A549 (cell line): ENCODE results near the gene RANBP2. TPM values are rescaled to one million over a fixed set of nuclear protein-coding genes. Genes with fewer than 3 reads are reported as not detected.
"Not testable (repeated sequence)": the region's sequence is repeated elsewhere in the genome, so short reads cannot be mapped to it uniquely, and the experiment has no call there.

ENCODE experiments used
- ATAC-seq, 2 experiments: fragments of 200-7000 bp in 1 of 2; fragments of >200 bp in 1 of 2; cut with Nextera tagmentation in 1 of 2; cut with Tn5 transposase in 1 of 2; 3 replicates each; pipeline versions ENCODE4 v1.8.0 to v1.9.1; 2018 to 2020; ENCODE audit warnings: mild to moderate bottlenecking in 1 of 2, moderate library complexity in 1 of 2
- CTCF ChIA-PET: fragments of 300-600 bp; sonication (Branson Sonifier 250); formaldehyde crosslinking; extraction: SDS; loops from one replicate; lab custom pipeline; 2021; ENCODE audit warnings: antibody characterized with exemption, inconsistent platforms; lab: Yijun Ruan, JAX
- POLR2A ChIA-PET: fragments of 350-600 bp; formaldehyde crosslinking; extraction: SDS; loops from one replicate; lab custom pipeline; 2021; ENCODE audit warnings: antibody characterized with exemption, inconsistent platforms; lab: Yijun Ruan, JAX
- DNase-seq, 2 experiments: peaks; one replicate each; pipeline versions ENCODE4 v3.0.0 to v3.0.0-alpha.2; 2011 to 2016; ENCODE audit warnings: low read depth in 1 of 2, low spot score in 1 of 2
- FAIRE-seq: peaks from 2 replicates; lab custom pipeline; 2011; peaks lifted over from hg19 to GRCh38; lab: Jason Lieb, UNC
- H3K27ac ChIP-seq, 2 experiments: fragments of >200 bp; sonication (Bioruptor Twin); formaldehyde crosslinking; 3 replicates each; pipeline ENCODE4 v1.5.1; 2016 to 2017
- H3K4me1 ChIP-seq: fragments of >200 bp; sonication (Bioruptor Twin); formaldehyde crosslinking; 3 replicates; pipeline ENCODE4 v1.6.1; 2016
- H3K4me2 ChIP-seq: fragments of >200 bp; sonication (Bioruptor Twin); formaldehyde crosslinking; 3 replicates; pipeline ENCODE4 v1.6.1; 2016
- H3K4me3 ChIP-seq: fragments of >200 bp; sonication (Bioruptor Twin); formaldehyde crosslinking; 3 replicates; pipeline ENCODE4 v1.5.1; 2016
- H3K9me3 ChIP-seq: fragments of >200 bp; sonication (Bioruptor Twin); formaldehyde crosslinking; 3 replicates; pipeline ENCODE4 v1.6.1; 2016
- BHLHE40 ChIP-seq: IDR thresholded peaks from 2 replicates; pipeline ENCODE4 v1.6.1; 2012; ENCODE audit warnings: low read depth, low read length, inconsistent platforms
- CBX2 ChIP-seq: fragments of 200-600 bp; sonication (generic); IDR thresholded peaks from 2 replicates; pipeline ENCODE4 v1.6.1; 2016; ENCODE audit warnings: low read depth, mild to moderate bottlenecking, borderline replicate concordance
- CBX8 ChIP-seq: fragments of 200-600 bp; sonication (generic); IDR thresholded peaks from 2 replicates; pipeline ENCODE4 v1.6.1; 2016
- CHD4 ChIP-seq: fragments of 200-600 bp; sonication (generic); IDR thresholded peaks from 2 replicates; pipeline ENCODE4 v1.6.1; 2016; ENCODE audit warnings: antibody characterized with exemption, mild to moderate bottlenecking, borderline replicate concordance
- EHF ChIP-seq: fragments of 250-450 bp; sonication (Bioruptor Pico); IDR thresholded peaks from 2 replicates; pipeline ENCODE4 v1.5.0; 2020; ENCODE audit warnings: mild to moderate bottlenecking
- EHMT2 ChIP-seq: fragments of 200-600 bp; sonication (generic); IDR thresholded peaks from 2 replicates; pipeline ENCODE4 v1.6.1; 2016; ENCODE audit warnings: antibody characterized with exemption, low read depth, mild to moderate bottlenecking, moderate library complexity
- FOSB ChIP-seq: fragments of 250-450 bp; sonication (Bioruptor Pico); IDR thresholded peaks from 2 replicates; pipeline ENCODE4 v1.5.0; 2020; ENCODE audit warnings: mild to moderate bottlenecking, moderate library complexity
- FOSL2 ChIP-seq, 2 experiments: fragments of 450-650 bp in 1 of 2; fragments of >200 bp in 1 of 2; sonication (Bioruptor Twin) in 1 of 2; formaldehyde crosslinking; IDR thresholded peaks; 2 replicates each; pipeline versions ENCODE4 v1.5.0 to v1.6.1; 2016 to 2020; ENCODE audit warnings: mild to moderate bottlenecking in 1 of 2, moderate library complexity in 1 of 2
- HDAC2 ChIP-seq: fragments of 200-600 bp; sonication (generic); IDR thresholded peaks from 2 replicates; pipeline ENCODE4 v1.6.1; 2016
- HOXA7 ChIP-seq: fragments of 250-450 bp; sonication (Bioruptor Pico); IDR thresholded peaks from 2 replicates; pipeline ENCODE4 v1.5.0; 2020; ENCODE audit warnings: mild to moderate bottlenecking, moderate library complexity
- HOXB5 ChIP-seq: fragments of 250-450 bp; sonication (Bioruptor Pico); IDR thresholded peaks from 2 replicates; pipeline ENCODE4 v1.5.0; 2020; ENCODE audit warnings: mild to moderate bottlenecking, moderate library complexity
- JUNB ChIP-seq: fragments of >200 bp; sonication (Bioruptor Twin); formaldehyde crosslinking; IDR thresholded peaks from 2 replicates; pipeline ENCODE4 v1.6.1; 2016
- KDM1A ChIP-seq: fragments of 200-600 bp; sonication (generic); IDR thresholded peaks from 2 replicates; pipeline ENCODE4 v1.6.1; 2016; ENCODE audit warnings: low read depth, mild to moderate bottlenecking
- KDM5A ChIP-seq: fragments of 200-600 bp; sonication (generic); IDR thresholded peaks from 2 replicates; pipeline ENCODE4 v1.6.1; 2016; ENCODE audit warnings: antibody characterized with exemption, mild to moderate bottlenecking
- MAFK ChIP-seq: fragments of 450-650 bp; IDR thresholded peaks from 2 replicates; pipeline ENCODE4 v1.6.1; 2014; ENCODE audit not compliant: partially characterized antibody
- MYC ChIP-seq: IDR thresholded peaks from 2 replicates; pipeline ENCODE4 v1.6.1; 2012; ENCODE audit warnings: mild to moderate bottlenecking, inconsistent platforms, low read length, improper control_type of control experiment, borderline replicate concordance
- NPAS2 ChIP-seq: fragments of 250-450 bp; sonication (Bioruptor Pico); IDR thresholded peaks from 2 replicates; pipeline ENCODE4 v1.8.0; 2022; ENCODE audit warnings: mild to moderate bottlenecking, moderate library complexity, borderline replicate concordance
- NR3C1 ChIP-seq: fragments of >200 bp; sonication (Bioruptor Twin); formaldehyde crosslinking; IDR thresholded peaks from 3 replicates; pipeline ENCODE4 v1.6.1; 2017
- RAD21 ChIP-seq, 2 experiments: fragments of >200 bp in 1 of 2; sonication (Bioruptor Twin) in 1 of 2; formaldehyde crosslinking in 1 of 2; IDR thresholded peaks in 1 of 2; conservative IDR thresholded peaks in 1 of 2; 2 replicates in 1 of 2; 3 replicates in 1 of 2; pipeline ENCODE4 v1.6.1; 2012 to 2018; ENCODE audit warnings: inconsistent platforms in 1 of 2
- SMC3 ChIP-seq: fragments of >200 bp; sonication (Bioruptor Twin); formaldehyde crosslinking; IDR thresholded peaks from 3 replicates; pipeline ENCODE4 v1.6.1; 2018; ENCODE audit warnings: inconsistent platforms
- SREBF2 ChIP-seq: fragments of 450-650 bp; IDR thresholded peaks from 2 replicates; pipeline ENCODE4 v1.6.1; 2014; ENCODE audit warnings: mild to moderate bottlenecking, moderate library complexity
- TFCP2L1 ChIP-seq: fragments of 250-450 bp; sonication (Bioruptor Pico); IDR thresholded peaks from 2 replicates; pipeline ENCODE4 v1.5.0; 2021; ENCODE audit warnings: mild to moderate bottlenecking
- TP53 ChIP-seq: fragments of 250-450 bp; sonication (Bioruptor Pico); IDR thresholded peaks from 2 replicates; pipeline ENCODE4 v1.5.0; 2021; ENCODE audit warnings: mild to moderate bottlenecking, moderate library complexity
- ZNF302 ChIP-seq: fragments of 250-450 bp; sonication (Bioruptor Pico); IDR thresholded peaks from 2 replicates; pipeline ENCODE4 v1.9.0; 2021; ENCODE audit warnings: inconsistent platforms, mild to moderate bottlenecking, moderate library complexity
- WGBS: methylation state at CpG from one replicate; pipeline ENCODE4 v1.1.6; 2017; ENCODE audit errors: missing lambda C conversion rate; 5-methylcytosine and 5-hydroxymethylcytosine counted together
- polyA plus RNA-seq, 4 experiments: library from polyadenylated mRNA; depleted of rRNA in 3 of 4; stranded (reverse); fragments of >200 nt; fragmentation: RNase III in 1 of 4; extraction: RNeasy Plus Mini Kit Qiagen cat#74134 plus additional on column Dnase treatment in 1 of 4; gene quantifications; 2 replicates in 3 of 4; 3 replicates in 1 of 4; pipeline ENCODE4 v1.2.3, GENCODE V29; 2011 to 2017
- TF ChIP-seq, protein P1 (sequence below): fragments of 250-450 bp; sonication (Bioruptor Pico); IDR thresholded peaks from 2 replicates; pipeline ENCODE4 v1.5.0; 2020; ENCODE audit warnings: low read depth, mild to moderate bottlenecking, moderate library complexity
- TF ChIP-seq, protein P2 (sequence below): fragments of 450-650 bp; IDR thresholded peaks from 2 replicates; pipeline ENCODE4 v1.6.1; 2014; ENCODE audit warnings: antibody characterized with exemption
- TF ChIP-seq, protein P3 (sequence below): fragments of 250-450 bp; sonication (Bioruptor Pico); IDR thresholded peaks from 2 replicates; pipeline ENCODE4 v1.5.0; 2021; ENCODE audit warnings: mild to moderate bottlenecking, moderate library complexity, borderline replicate concordance

RANBP2 gene
- polyA plus RNA-seq, 2 of the 4 experiments (the other 2 are of a cell fraction), result 16.5 to 30.9 TPM

DNA sequence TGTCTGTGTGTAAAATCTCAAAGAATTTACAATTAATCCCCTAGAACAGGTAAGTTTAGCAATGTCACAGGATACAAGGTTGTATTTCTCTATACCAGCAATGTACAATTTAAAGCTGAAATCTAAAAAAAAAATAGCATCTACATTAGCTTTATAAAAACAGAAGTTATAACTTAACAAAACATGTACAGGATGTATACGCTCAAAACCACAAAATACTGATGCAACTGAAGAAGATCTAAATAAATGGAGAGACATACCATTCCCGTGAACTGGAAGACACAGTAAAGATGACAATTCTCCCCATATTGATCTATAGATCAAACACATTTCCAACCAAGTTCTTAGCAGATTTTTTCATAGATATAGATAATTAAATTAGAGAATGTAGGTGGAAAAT is 17.5 kb upstream of the RANBP2 start:
- ChIA-PET CTCF (no interaction called here), POLR2A (no interaction called here)
- no peak for TF ChIP-seq JUNB
- no peak for TF ChIP-seq ZNF302 (CRISPR knock-in tag)
- no peak for TF ChIP-seq CHD4
- TF ChIP-seq CBX8, result no peak
- TF ChIP-seq EHMT2, result no peak
- no peak for TF ChIP-seq MAFK
- no peak for TF ChIP-seq NPAS2 (CRISPR knock-in tag)
- TF ChIP-seq TP53 (CRISPR knock-in tag), result no peak
- TF ChIP-seq HOXB5 (CRISPR knock-in tag), result no peak
- no peak for TF ChIP-seq SREBF2
- TF ChIP-seq FOSL2 (IDR thresholded peaks at IDR 0.05), result no peak
- no peak for TF ChIP-seq FOSL2 (CRISPR knock-in tag; IDR thresholded peaks at IDR 0.05)
- TF ChIP-seq, protein P1, sequence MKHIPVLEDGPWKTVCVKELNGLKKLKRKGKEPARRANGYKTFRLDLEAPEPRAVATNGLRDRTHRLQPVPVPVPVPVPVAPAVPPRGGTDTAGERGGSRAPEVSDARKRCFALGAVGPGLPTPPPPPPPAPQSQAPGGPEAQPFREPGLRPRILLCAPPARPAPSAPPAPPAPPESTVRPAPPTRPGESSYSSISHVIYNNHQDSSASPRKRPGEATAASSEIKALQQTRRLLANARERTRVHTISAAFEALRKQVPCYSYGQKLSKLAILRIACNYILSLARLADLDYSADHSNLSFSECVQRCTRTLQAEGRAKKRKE (CRISPR knock-in tag), result no peak
- no peak for TF ChIP-seq SMC3
- no peak for TF ChIP-seq HDAC2
- no peak for TF ChIP-seq NR3C1
- TF ChIP-seq EHF (CRISPR knock-in tag), result no peak
- TF ChIP-seq FOSB (CRISPR knock-in tag), result no peak
- no peak for TF ChIP-seq CBX2
- TF ChIP-seq TFCP2L1, result no peak
- no peak for TF ChIP-seq MYC
- DNase-seq (no peak), ATAC-seq (no peak), FAIRE-seq (no peak)
- H3K4me2 ChIP-seq, result no peak overlapping the region
- no peak overlapping the region for H3K4me3 ChIP-seq
- no peaks in the 10 kb centered on the region for H3K4me1 ChIP-seq
- 83% methylated on average over 2 of the region's 2 CpGs for WGBS
- H3K9me3 ChIP-seq, result no peaks in the 10 kb centered on the region
- H3K27ac ChIP-seq, result no peak overlapping the region

DNA sequence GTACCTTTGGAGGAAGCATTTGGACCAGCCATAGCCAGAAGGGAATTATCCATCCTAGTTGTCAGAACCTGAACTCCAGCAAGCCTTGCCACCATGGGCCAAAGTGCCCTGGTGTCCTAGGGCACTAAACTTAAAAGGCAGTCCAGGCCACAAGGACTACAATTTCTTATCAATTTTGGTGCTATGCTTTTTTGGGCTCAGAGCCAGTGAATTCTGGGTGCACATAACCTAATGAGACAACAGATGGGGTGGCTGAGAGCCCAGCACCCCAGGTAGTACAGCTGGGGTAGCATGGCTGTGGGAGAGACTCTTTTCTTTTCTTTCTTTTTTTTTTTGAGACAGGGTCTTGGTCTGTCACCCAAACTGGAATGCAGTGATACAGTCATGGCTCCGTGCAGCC is 14.4 kb upstream of the RANBP2 start:
- Histone ChIP-seq H3K4me3 (no peak overlapping the region), H3K4me1 (no peaks in the 10 kb centered on the region), H3K9me3 (0 out of 3 replicates have a peak, but pooled peaks cover 3% of the 10 kb centered on the region), H3K27ac (no peak overlapping the region), H3K4me2 (no peak overlapping the region)
- FAIRE-seq (no peak), ATAC-seq (no peak), DNase-seq (no peak)
- 75% methylated on average over 1 of the region's 1 CpG for WGBS
- ChIA-PET CTCF (no interaction called here), POLR2A (no interaction called here)
- no peak for TF ChIP-seq FOSL2 (IDR thresholded peaks at IDR 0.05)
- no peak for TF ChIP-seq FOSL2 (CRISPR knock-in tag; IDR thresholded peaks at IDR 0.05)
- TF ChIP-seq CBX8, result no peak
- TF ChIP-seq, protein P2, sequence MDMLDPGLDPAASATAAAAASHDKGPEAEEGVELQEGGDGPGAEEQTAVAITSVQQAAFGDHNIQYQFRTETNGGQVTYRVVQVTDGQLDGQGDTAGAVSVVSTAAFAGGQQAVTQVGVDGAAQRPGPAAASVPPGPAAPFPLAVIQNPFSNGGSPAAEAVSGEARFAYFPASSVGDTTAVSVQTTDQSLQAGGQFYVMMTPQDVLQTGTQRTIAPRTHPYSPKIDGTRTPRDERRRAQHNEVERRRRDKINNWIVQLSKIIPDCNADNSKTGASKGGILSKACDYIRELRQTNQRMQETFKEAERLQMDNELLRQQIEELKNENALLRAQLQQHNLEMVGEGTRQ, result no peak
- no peak for TF ChIP-seq HOXA7 (CRISPR knock-in tag)
- no peak for TF ChIP-seq RAD21 (conservative IDR thresholded peaks at IDR 0.05 in 1 of 2, IDR thresholded peaks at IDR 0.05 in 1 of 2)

DNA sequence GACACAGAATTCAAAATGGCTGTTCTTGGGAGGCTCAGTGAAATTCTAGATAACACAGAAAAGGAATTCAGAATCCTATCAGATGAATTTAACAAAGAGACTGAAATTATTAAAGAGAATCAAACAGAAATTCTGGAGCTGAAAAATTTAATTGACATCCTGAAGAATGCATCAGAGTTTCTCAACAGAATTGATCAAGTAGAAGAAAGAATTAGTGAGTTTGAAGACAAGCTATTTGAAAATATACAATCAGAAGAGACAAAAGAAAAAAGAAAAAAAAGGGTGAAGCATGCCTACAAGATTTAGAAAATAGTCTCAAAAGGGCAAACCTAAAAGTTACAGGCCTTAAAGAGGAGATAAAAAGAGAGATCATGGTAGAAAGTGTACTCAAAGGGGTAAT is 12.0 kb upstream of the RANBP2 start:
- TF ChIP-seq KDM5A (no peak), KDM1A (no peak), TP53 (CRISPR knock-in tag) (no peak), BHLHE40 (no peak)
- TF ChIP-seq, protein P3, sequence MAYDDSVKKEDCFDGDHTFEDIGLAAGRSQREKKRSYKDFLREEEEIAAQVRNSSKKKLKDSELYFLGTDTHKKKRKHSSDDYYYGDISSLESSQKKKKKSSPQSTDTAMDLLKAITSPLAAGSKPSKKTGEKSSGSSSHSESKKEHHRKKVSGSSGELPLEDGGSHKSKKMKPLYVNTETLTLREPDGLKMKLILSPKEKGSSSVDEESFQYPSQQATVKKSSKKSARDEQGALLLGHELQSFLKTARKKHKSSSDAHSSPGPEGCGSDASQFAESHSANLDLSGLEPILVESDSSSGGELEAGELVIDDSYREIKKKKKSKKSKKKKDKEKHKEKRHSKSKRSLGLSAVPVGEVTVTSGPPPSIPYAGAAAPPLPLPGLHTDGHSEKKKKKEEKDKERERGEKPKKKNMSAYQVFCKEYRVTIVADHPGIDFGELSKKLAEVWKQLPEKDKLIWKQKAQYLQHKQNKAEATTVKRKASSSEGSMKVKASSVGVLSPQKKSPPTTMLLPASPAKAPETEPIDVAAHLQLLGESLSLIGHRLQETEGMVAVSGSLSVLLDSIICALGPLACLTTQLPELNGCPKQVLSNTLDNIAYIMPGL (CRISPR knock-in tag), result no peak
- ATAC-seq, result no peak
- ChIA-PET CTCF (interaction anchor here (0.7 to 2.2 kb wide), 2 partner anchors 71 to 109 kb away, joined by 3 to 9 read pairs; no protein-coding TSS in a partner anchor), POLR2A (no interaction called here)
- Histone ChIP-seq H3K27ac (no peak overlapping the region), H3K4me3 (no peak overlapping the region), H3K4me1 (no peaks in the 10 kb centered on the region), H3K4me2 (no peak overlapping the region), H3K9me3 (peaks cover 3% of the 10 kb centered on the region; the same call in 1 of the 3 replicates)
- no peak for DNase-seq
- no peak for FAIRE-seq

DNA sequence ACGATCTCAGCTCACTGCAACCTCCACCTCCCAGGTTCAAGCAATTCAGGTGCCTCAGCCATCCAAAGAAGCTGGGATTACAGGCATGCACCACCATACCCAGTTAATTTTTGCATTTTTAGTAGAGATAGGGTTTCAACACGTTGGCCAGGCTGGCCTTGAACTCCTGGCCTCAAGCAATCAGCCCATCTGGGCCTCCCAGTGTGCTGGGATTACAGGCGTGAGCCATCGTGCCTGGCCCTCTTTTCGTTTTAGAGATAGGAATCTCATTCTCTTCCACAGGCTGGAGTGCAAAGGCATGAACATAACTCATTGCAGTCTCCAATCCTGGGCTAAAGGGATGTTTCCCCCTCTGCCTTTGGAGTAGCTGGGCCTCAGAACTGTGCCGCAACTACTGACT is 2.3 kb upstream of the RANBP2 start:
- POLR2A ChIA-PET, result not testable (repeated sequence)

DNA sequence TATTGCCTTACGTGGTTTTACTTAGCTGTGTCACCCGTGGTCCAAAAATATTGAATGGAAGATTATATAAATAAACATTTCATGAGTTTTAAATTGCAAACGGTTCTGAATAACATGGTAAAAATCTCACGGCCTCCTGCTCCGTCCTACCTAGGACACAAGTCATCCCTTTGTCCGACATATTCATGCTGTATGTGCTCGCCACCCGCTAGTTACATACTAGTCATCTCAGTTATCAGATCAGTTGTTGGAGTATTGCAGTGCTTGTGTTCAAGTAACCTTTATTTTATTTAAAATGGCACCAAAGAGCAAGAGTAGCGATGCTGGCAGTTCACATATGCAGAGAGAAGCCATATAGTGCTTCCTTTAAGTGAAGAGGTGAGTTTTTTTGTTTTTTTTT is 6.8 kb downstream of the RANBP2 start:
- H3K27ac ChIP-seq, H3K4me1 ChIP-seq, H3K9me3 ChIP-seq, CTCF ChIA-PET, ATAC-seq, FAIRE-seq, DNase-seq, H3K4me3 ChIP-seq, POLR2A ChIA-PET, H3K4me2 ChIP-seq: not testable (repeated sequence)
- WGBS, result 91% methylated on average over 9 of the region's 9 CpGs

More for the DNA sequence above, 2.3 kb upstream of the RANBP2 start:
- H3K9me3 ChIP-seq, FAIRE-seq, H3K4me1 ChIP-seq, ATAC-seq, H3K27ac ChIP-seq, DNase-seq, H3K4me2 ChIP-seq, H3K4me3 ChIP-seq: not testable (repeated sequence)
- CTCF ChIA-PET, result interaction anchor here (1.2 kb wide), 1 partner anchor 80 kb away, joined by 3 read pairs; no protein-coding TSS in a partner anchor
- 73% methylated on average over 6 of the region's 6 CpGs for WGBS
